PFSK-1 (cell line): ENCODE data around the gene DNAJC5.

Experiments used
- FOXP2 ChIP-seq: optimal IDR thresholded peaks from 2 replicates; pipeline ENCODE3; 2011; ENCODE audit warnings: borderline replicate concordance, control low read depth, inconsistent platforms; ENCODE audit not compliant: insufficient read depth; ENCODE audit errors: extremely low read length, extremely low read depth
- POLR2AphosphoS5 ChIP-seq: IDR thresholded peaks from 2 replicates; pipeline ENCODE4 v1.6.1; 2012; ENCODE audit warnings: low read depth, mild to moderate bottlenecking, control low read depth, low read length, moderate library complexity
- REST ChIP-seq, 2 experiments: IDR thresholded peaks; 2 replicates each; pipeline versions ENCODE4 v1.6.1 to v1.8.0; 2011 to 2012; ENCODE audit warnings: low read depth in 2 of 2, low read length in 2 of 2, control low read depth in 1 of 2, inconsistent platforms in 1 of 2, mild to moderate bottlenecking in 1 of 2, moderate library complexity in 1 of 2; ENCODE audit not compliant: insufficient read depth in 1 of 2
- SIN3A ChIP-seq: IDR thresholded peaks from 2 replicates; pipeline ENCODE4 v1.6.1; 2012; ENCODE audit warnings: mild to moderate bottlenecking, low read length, moderate library complexity, borderline replicate concordance; ENCODE audit not compliant: insufficient read depth
- TAF1 ChIP-seq: IDR thresholded peaks from 2 replicates; pipeline ENCODE4 v1.6.1; 2012; ENCODE audit warnings: low read length, control low read depth, borderline replicate concordance; ENCODE audit not compliant: insufficient read depth

Gene DNAJC5

GRCh38 chr20:63966172-63966943, 71.4 kb downstream of the DNAJC5 start:
- no peak for TF ChIP-seq REST (IDR thresholded peaks at IDR 0.05; ENCODE audit: insufficient read depth in 1 of 2, low read depth in 2 of 2, low read length in 2 of 2)
- no peak for TF ChIP-seq TAF1
- no peak for TF ChIP-seq FOXP2
- TF ChIP-seq SIN3A = no peak
- TF ChIP-seq POLR2AphosphoS5 = no peak

DNA sequence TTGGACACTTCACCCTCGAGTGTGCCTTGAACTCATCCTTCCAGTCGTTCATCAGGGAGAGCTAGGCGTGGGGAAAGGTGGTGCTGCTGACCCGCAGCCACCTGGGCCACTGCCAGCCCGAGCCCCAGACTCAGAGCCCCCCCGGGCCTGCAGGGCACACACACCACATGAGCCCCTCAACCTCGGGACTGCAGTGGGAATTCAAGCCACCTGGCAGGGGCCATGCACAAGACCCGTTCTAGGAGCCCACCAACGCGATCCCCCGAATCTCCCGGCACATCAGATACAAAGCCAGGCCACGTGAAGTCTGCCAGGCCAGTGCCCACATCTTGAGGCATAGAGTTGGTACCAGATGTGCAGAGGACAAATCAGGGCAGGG, 72.0 kb downstream of the DNAJC5 start:
- TF ChIP-seq SIN3A (no peak), POLR2AphosphoS5 (no peak), FOXP2 (no peak), REST (IDR thresholded peaks at IDR 0.05; ENCODE audit: insufficient read depth in 1 of 2, low read depth in 2 of 2, low read length in 2 of 2) (no peak), TAF1 (no peak)

GRCh38 chr20:63967330-63968135, 72.6 kb downstream of the DNAJC5 start:
- TF ChIP-seq SIN3A (no peak), TAF1 (no peak), FOXP2 (no peak), REST (IDR thresholded peaks at IDR 0.05; ENCODE audit: insufficient read depth in 1 of 2, low read depth in 2 of 2, low read length in 2 of 2) (no peak), POLR2AphosphoS5 (no peak)

DNA sequence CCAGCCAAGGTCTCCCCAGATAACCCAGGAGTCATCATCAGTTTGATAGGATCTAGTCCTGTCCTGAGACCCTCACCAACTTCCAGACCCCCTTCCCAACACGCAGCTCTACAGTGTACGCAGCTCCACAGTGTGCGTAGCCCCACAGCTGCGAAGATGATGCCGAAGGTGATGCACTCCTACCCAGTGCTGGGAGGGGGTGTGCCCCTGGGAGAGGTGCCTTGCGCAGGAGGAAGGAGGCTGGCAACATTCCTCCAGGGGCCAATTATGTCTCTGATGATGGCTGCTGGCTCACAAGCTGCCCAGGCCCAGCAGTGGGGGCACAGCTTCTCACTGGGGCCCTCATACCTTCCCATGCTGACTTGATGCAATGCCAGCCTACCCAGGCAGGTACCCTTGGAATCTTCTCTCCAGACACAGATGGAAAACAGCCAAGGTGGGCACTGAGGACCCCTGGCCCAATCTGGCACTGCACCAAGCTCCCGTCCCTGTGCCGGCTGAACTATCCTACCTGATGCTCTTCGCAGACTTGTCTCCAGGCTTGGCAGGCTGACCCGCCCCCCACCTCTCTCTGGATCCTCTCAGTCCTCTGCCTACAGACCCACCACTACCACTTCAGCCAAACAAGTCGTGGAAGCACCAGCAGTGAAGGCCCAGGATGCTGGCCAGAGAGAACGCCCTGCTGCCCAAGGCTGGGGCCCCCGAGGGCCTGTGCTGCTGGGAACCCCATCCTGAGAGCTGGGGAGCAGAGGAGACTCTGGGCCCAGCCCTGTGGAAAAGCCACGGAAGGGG, 73.4 kb downstream of the DNAJC5 start:
- TF ChIP-seq FOXP2 (no peak), POLR2AphosphoS5 (no peak), SIN3A (no peak), REST (IDR thresholded peaks at IDR 0.05; ENCODE audit: insufficient read depth in 1 of 2, low read depth in 2 of 2, low read length in 2 of 2) (no peak), TAF1 (no peak)
